Trophoblast cell (in vitro differentiated cells and primary cell): ENCODE data around the gene WRNIP1.

Experiments
- DNase-seq, 2 donors: peaks; one replicate each; pipeline ENCODE4 v3.0.0-alpha.2; 2016
- H2AFZ ChIP-seq: 2 replicates; pipeline ENCODE4 v1.6.1; 2013; ENCODE audit warnings: low read length, moderate library complexity, mild to moderate bottlenecking; ENCODE audit not compliant: insufficient read depth, poor library complexity
- H2AK5ac ChIP-seq: 2 replicates; pipeline ENCODE4 v1.6.1; 2013; ENCODE audit warnings: mild to moderate bottlenecking, low read length
- H2BK120ac ChIP-seq: 2 replicates; pipeline ENCODE4 v1.6.1; 2013; ENCODE audit warnings: low read length, mild to moderate bottlenecking, moderate library complexity; ENCODE audit not compliant: insufficient read depth, poor library complexity
- H2BK12ac ChIP-seq: 2 replicates; pipeline ENCODE4 v1.6.1; 2013; ENCODE audit warnings: mild to moderate bottlenecking, low read length, moderate library complexity
- H2BK5ac ChIP-seq: 2 replicates; pipeline ENCODE4 v1.6.1; 2013; ENCODE audit warnings: low read length, low read depth, moderate library complexity, mild to moderate bottlenecking; ENCODE audit not compliant: poor library complexity
- H3K14ac ChIP-seq: 2 replicates; pipeline ENCODE4 v1.6.1; 2013; ENCODE audit warnings: mild to moderate bottlenecking, low read length
- H3K18ac ChIP-seq: 2 replicates; pipeline ENCODE4 v1.6.1; 2013; ENCODE audit warnings: mild to moderate bottlenecking, low read length
- H3K23ac ChIP-seq: 2 replicates; pipeline ENCODE4 v1.6.1; 2013; ENCODE audit warnings: low read length
- H3K27ac ChIP-seq: 2 replicates; pipeline ENCODE4 v1.5.1; 2013; ENCODE audit warnings: low read depth, mild to moderate bottlenecking, inconsistent platforms, low read length, moderate library complexity
- H3K27me3 ChIP-seq: 2 replicates; pipeline ENCODE4 v1.6.1; 2013; ENCODE audit warnings: inconsistent platforms, mild to moderate bottlenecking, low read length, moderate library complexity; ENCODE audit not compliant: insufficient read depth
- H3K36me3 ChIP-seq, 2 experiments: 1 replicate in 1 of 2; 2 replicates in 1 of 2; pipeline ENCODE4 v1.6.1; 2013; ENCODE audit warnings: low read length in 2 of 2, mild to moderate bottlenecking in 2 of 2, moderate library complexity in 1 of 2; ENCODE audit not compliant: insufficient read depth in 2 of 2, control insufficient read depth in 1 of 2
- H3K4ac ChIP-seq: 2 replicates; pipeline ENCODE4 v1.6.1; 2013; ENCODE audit warnings: low read depth, mild to moderate bottlenecking, low read length, moderate library complexity
- H3K4me1 ChIP-seq, 2 experiments: 1 replicate in 1 of 2; 2 replicates in 1 of 2; pipeline ENCODE4 v1.6.1; 2013; ENCODE audit warnings: low read length in 2 of 2, mild to moderate bottlenecking in 2 of 2, moderate library complexity in 1 of 2; ENCODE audit not compliant: insufficient read depth in 2 of 2, control insufficient read depth in 1 of 2
- H3K4me2 ChIP-seq: 2 replicates; pipeline ENCODE4 v1.6.1; 2013; ENCODE audit warnings: inconsistent platforms, mild to moderate bottlenecking, low read length, moderate library complexity
- H3K4me3 ChIP-seq: 2 replicates; pipeline ENCODE4 v1.5.1; 2013; ENCODE audit warnings: mild to moderate bottlenecking, low read depth, low read length, inconsistent platforms
- H3K79me1 ChIP-seq: one replicate; pipeline ENCODE4 v1.6.1; 2013; ENCODE audit warnings: low read length
- H3K79me2 ChIP-seq: 2 replicates; pipeline ENCODE4 v1.6.1; 2013; ENCODE audit warnings: low read length, mild to moderate bottlenecking; ENCODE audit not compliant: control insufficient read depth, insufficient read depth, poor library complexity
- H3K9ac ChIP-seq: 2 replicates; pipeline ENCODE4 v1.6.1; 2013; ENCODE audit warnings: mild to moderate bottlenecking, low read length
- H3K9me3 ChIP-seq: 2 replicates; pipeline ENCODE4 v1.6.1; 2013; ENCODE audit warnings: low read depth, mild to moderate bottlenecking, control low read depth, inconsistent platforms, low read length; ENCODE audit not compliant: insufficient read depth
- H4K12ac ChIP-seq: 2 replicates; pipeline ENCODE4 v1.6.1; 2013; ENCODE audit warnings: low read depth, mild to moderate bottlenecking, low read length, moderate library complexity
- H4K8ac ChIP-seq: 2 replicates; pipeline ENCODE4 v1.6.1; 2013; ENCODE audit warnings: low read depth, mild to moderate bottlenecking, low read length, moderate library complexity
- H4K91ac ChIP-seq: one replicate; pipeline ENCODE4 v1.6.1; 2013; ENCODE audit warnings: low read depth, mild to moderate bottlenecking, low read length, moderate library complexity
- WGBS: extraction: QIAGEN DNeasy Blood & Tissue Kit; methylation state at CpG from one replicate; pipeline ENCODE4 v1.1.7; 2013; ENCODE audit warnings: missing lambda C conversion rate; ENCODE audit not compliant: insufficient read length, insufficient coverage; ENCODE audit errors: extremely low coverage; 5-methylcytosine and 5-hydroxymethylcytosine counted together

The WRNIP1 gene

GRCh38 chr6:2809015-2809414, 43.8 kb downstream of the WRNIP1 start:
- H3K79me2 ChIP-seq: no peaks in the 10 kb centered on the region
- no peak overlapping the region for H2AFZ ChIP-seq
- H4K91ac ChIP-seq: no peak overlapping the region
- no peak overlapping the region for H4K12ac ChIP-seq
- no peak overlapping the region for H2BK12ac ChIP-seq
- no peak overlapping the region for H3K27ac ChIP-seq
- no peak for DNase-seq
- WGBS: no CpG with 5 or more reads among the region's 2 CpGs
- no peak overlapping the region for H3K9ac ChIP-seq
- H2AK5ac ChIP-seq: no peak overlapping the region
- H3K4me3 ChIP-seq: no peak overlapping the region
- no peaks in the 10 kb centered on the region for H3K36me3 ChIP-seq
- no peaks in the 10 kb centered on the region for H3K9me3 ChIP-seq
- no peak overlapping the region for H2BK5ac ChIP-seq
- no peak overlapping the region for H3K18ac ChIP-seq
- no peaks in the 10 kb centered on the region for H3K4me1 ChIP-seq
- H2BK120ac ChIP-seq: no peak overlapping the region
- no peak overlapping the region for H4K8ac ChIP-seq
- no peaks in the 10 kb centered on the region for H3K27me3 ChIP-seq
- H3K4ac ChIP-seq: no peak overlapping the region
- H3K23ac ChIP-seq: no peak overlapping the region
- no peak overlapping the region for H3K14ac ChIP-seq
- H3K79me1 ChIP-seq: no peaks in the 10 kb centered on the region
- no peak overlapping the region for H3K4me2 ChIP-seq

GRCh38 chr6:2810092-2810671, 45.0 kb downstream of the WRNIP1 start:
- Histone ChIP-seq H3K27ac (no peak overlapping the region), H3K79me2 (no peaks in the 10 kb centered on the region), H3K36me3 (no peaks in the 10 kb centered on the region), H2BK5ac (no peak overlapping the region), H2AK5ac (no peak overlapping the region), H4K91ac (no peak overlapping the region), H3K4me3 (no peak overlapping the region), H3K4me2 (no peak overlapping the region), H3K27me3 (no peaks in the 10 kb centered on the region), H3K4me1 (no peaks in the 10 kb centered on the region), H2BK120ac (no peak overlapping the region), H3K9me3 (no peaks in the 10 kb centered on the region), H4K8ac (no peak overlapping the region), H2BK12ac (no peak overlapping the region), H3K79me1 (no peaks in the 10 kb centered on the region), H3K4ac (no peak overlapping the region), H3K9ac (no peak overlapping the region), H3K18ac (no peak overlapping the region), H3K14ac (no peak overlapping the region), H3K23ac (no peak overlapping the region), H4K12ac (no peak overlapping the region), H2AFZ (no peak overlapping the region)
- no CpG with 5 or more reads among the region's 9 CpGs for WGBS
- DNase-seq: peak; percentile 77 to 80

- H3K27ac ChIP-seq: no peak overlapping the region
Measured at GRCh38 chr6:2812695-2813094, 47.5 kb downstream of the WRNIP1 start.

DNA sequence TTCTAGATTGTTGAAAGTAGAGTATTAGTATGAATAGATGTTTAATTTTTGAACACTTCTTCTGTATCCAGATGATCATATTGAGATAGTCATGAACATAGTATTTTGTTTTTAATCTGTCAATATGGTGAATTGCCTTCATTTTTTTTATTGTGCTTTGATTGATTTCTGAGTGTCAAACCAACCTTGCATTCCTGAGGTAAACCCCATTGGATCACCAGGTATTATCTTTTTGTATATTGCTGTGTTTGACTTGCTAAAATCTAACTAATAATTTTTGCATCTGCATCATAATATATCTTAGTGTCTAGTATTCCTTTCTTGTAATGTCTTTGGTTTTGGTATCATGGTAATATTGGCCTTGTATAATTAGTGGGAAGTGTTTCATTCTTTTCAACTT, 51.0 kb downstream of the WRNIP1 start:
- H3K27ac ChIP-seq: no peak overlapping the region
- H3K9ac ChIP-seq: no peak overlapping the region
- H3K27me3 ChIP-seq: no peaks in the 10 kb centered on the region
- H3K9me3 ChIP-seq: no peaks in the 10 kb centered on the region
- no peak for DNase-seq
- H2AFZ ChIP-seq: no peak overlapping the region
- H3K79me2 ChIP-seq: no peaks in the 10 kb centered on the region
- no peaks in the 10 kb centered on the region for H3K36me3 ChIP-seq
- no peak overlapping the region for H3K4me3 ChIP-seq
- no peak overlapping the region for H2BK120ac ChIP-seq
- H4K91ac ChIP-seq: no peak overlapping the region
- no peak overlapping the region for H2AK5ac ChIP-seq
- no peak overlapping the region for H2BK12ac ChIP-seq
- no peaks in the 10 kb centered on the region for H3K4me1 ChIP-seq
- H3K14ac ChIP-seq: no peak overlapping the region
- no peaks in the 10 kb centered on the region for H3K79me1 ChIP-seq
- no peak overlapping the region for H3K18ac ChIP-seq
- no peak overlapping the region for H4K12ac ChIP-seq
- no peak overlapping the region for H3K4me2 ChIP-seq
- H4K8ac ChIP-seq: no peak overlapping the region
- no peak overlapping the region for H3K23ac ChIP-seq
- no peak overlapping the region for H3K4ac ChIP-seq
- H2BK5ac ChIP-seq: no peak overlapping the region

More at GRCh38 chr6:2812695-2813094, 47.5 kb downstream of the WRNIP1 start:
- no CpG with 5 or more reads among the region's 3 CpGs for WGBS
- H3K4me1 ChIP-seq: no peaks in the 10 kb centered on the region
- no peaks in the 10 kb centered on the region for H3K9me3 ChIP-seq
- H3K4me3 ChIP-seq: no peak overlapping the region
- H4K91ac ChIP-seq: no peak overlapping the region
- H3K14ac ChIP-seq: no peak overlapping the region
- DNase-seq: no peak
- H3K36me3 ChIP-seq: no peaks in the 10 kb centered on the region
- H2BK120ac ChIP-seq: no peak overlapping the region
- no peak overlapping the region for H2AK5ac ChIP-seq
- no peak overlapping the region for H2AFZ ChIP-seq
- no peak overlapping the region for H2BK12ac ChIP-seq
- no peak overlapping the region for H3K4me2 ChIP-seq
- H3K79me1 ChIP-seq: no peaks in the 10 kb centered on the region
- no peaks in the 10 kb centered on the region for H3K27me3 ChIP-seq
- no peak overlapping the region for H3K18ac ChIP-seq
- no peak overlapping the region for H4K12ac ChIP-seq
- no peak overlapping the region for H4K8ac ChIP-seq
- no peak overlapping the region for H3K4ac ChIP-seq
- H3K9ac ChIP-seq: no peak overlapping the region
- H3K79me2 ChIP-seq: no peaks in the 10 kb centered on the region
- H3K23ac ChIP-seq: no peak overlapping the region
- no peak overlapping the region for H2BK5ac ChIP-seq
